Thyroid gland (tissue), 4 donors: ENCODE data around the gene SLC35A4. TPM values are rescaled to one million over a fixed set of nuclear protein-coding genes. Genes with fewer than 3 reads are reported as not detected.
"Not testable (repeated sequence)": the region's sequence is repeated elsewhere in the genome, so short reads cannot be mapped to it uniquely, and the experiment has no call there.

ENCODE experiments used
- DNase-seq, 2 donors: peaks; one replicate each; pipeline ENCODE4 v3.0.0-alpha.2; 2019
- H3K27ac ChIP-seq, 3 donors: fragments of 200-600 bp; sonication (generic); 1 replicate in 2 of 3; 2 replicates in 1 of 3; pipeline ENCODE4 v1.5.1; 2016 to 2019; ENCODE audit warnings: mild to moderate bottlenecking in 1 of 3, moderate library complexity in 1 of 3
- H3K27me3 ChIP-seq: fragments of 200-600 bp; sonication (generic); one replicate; pipeline ENCODE4 v1.5.1; 2019
- H3K36me3 ChIP-seq, 2 donors: fragments of 200-600 bp; sonication (generic); one replicate each; pipeline ENCODE4 v1.5.1; 2016 to 2019
- H3K4me1 ChIP-seq, 2 donors: fragments of 200-600 bp; sonication (generic); one replicate each; pipeline ENCODE4 v1.5.1; 2017 to 2019
- H3K4me3 ChIP-seq, 3 donors: fragments of 200-600 bp; sonication (generic); replicated peaks in 1 of 3; 1 replicate in 2 of 3; 2 replicates in 1 of 3; pipeline ENCODE4 v1.5.1; 2016; ENCODE audit warnings: mild to moderate bottlenecking in 1 of 3
- H3K9me3 ChIP-seq: fragments of 200-600 bp; sonication (generic); one replicate; pipeline ENCODE4 v1.5.1; 2017
- POLR2A ChIP-seq, 2 donors: fragments of 450-650 bp; IDR thresholded peaks; one replicate each; pipeline ENCODE4 v1.6.1; 2017; ENCODE audit warnings: antibody characterized with exemption in 2 of 2, mild to moderate bottlenecking in 2 of 2, moderate library complexity in 1 of 2
- WGBS, 2 donors: methylation state at CpG; one replicate each; pipeline ENCODE4 v1.1.5; 2017; 5-methylcytosine and 5-hydroxymethylcytosine counted together
- intact Hi-C: fragments of 100-400 bp; cut with DNase I; formaldehyde crosslinking; loops from one replicate; pipeline ENCODE4 v1.15.1; 2023
- total RNA-seq, 4 donors: library from RNA; depleted of rRNA; stranded (reverse); fragments of >200 nt; gene quantifications; one replicate each; pipeline ENCODE4 v1.2.3, GENCODE V29; 2016
- TF ChIP-seq, protein P1 (sequence below), 6 experiments: fragments of 200-600 bp in 3 of 6; fragments of 450-650 bp in 3 of 6; sonication (generic) in 3 of 6; IDR thresholded peaks; one replicate each; pipeline ENCODE4 v1.5.1; 2016 to 2019; ENCODE audit warnings: antibody characterized with exemption in 6 of 6, mild to moderate bottlenecking in 2 of 6, inconsistent platforms in 1 of 6, moderate library complexity in 1 of 6

SLC35A4 gene
- total RNA-seq, 4 donors from 2014 or later, result 64.2 to 114 (median 74.0) TPM

DNA sequence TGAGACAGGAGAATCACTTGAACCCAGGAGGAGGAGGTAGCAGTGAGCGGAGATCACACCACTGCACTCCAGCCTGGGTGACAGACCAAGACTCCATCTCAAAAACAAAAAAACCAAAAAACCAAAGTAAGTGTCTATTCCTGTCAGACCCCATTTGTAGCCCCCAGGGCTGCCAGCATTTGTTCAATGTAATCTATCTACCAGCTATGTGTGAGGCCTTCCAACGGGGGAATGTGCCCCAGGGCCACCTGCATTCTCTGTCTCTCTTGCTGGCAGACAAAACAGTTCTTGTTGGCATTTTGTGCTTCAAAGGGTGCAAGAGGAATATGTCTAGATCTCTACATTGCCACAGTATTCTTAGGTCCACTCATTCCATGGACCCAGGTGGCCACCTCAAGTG, 34.2 kb downstream of the SLC35A4 start:
- TF ChIP-seq POLR2A (IDR thresholded peaks at IDR 0.05), result no peak
- TF ChIP-seq, protein P1, sequence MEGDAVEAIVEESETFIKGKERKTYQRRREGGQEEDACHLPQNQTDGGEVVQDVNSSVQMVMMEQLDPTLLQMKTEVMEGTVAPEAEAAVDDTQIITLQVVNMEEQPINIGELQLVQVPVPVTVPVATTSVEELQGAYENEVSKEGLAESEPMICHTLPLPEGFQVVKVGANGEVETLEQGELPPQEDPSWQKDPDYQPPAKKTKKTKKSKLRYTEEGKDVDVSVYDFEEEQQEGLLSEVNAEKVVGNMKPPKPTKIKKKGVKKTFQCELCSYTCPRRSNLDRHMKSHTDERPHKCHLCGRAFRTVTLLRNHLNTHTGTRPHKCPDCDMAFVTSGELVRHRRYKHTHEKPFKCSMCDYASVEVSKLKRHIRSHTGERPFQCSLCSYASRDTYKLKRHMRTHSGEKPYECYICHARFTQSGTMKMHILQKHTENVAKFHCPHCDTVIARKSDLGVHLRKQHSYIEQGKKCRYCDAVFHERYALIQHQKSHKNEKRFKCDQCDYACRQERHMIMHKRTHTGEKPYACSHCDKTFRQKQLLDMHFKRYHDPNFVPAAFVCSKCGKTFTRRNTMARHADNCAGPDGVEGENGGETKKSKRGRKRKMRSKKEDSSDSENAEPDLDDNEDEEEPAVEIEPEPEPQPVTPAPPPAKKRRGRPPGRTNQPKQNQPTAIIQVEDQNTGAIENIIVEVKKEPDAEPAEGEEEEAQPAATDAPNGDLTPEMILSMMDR (IDR thresholded peaks at IDR 0.05), result no peak
- H3K4me1 ChIP-seq, result peaks cover 21 to 26% of the 10 kb centered on the region in 2 donors
- no peaks in the 10 kb centered on the region for H3K9me3 ChIP-seq
- intact Hi-C loops, result no loop called here
- H3K27ac ChIP-seq, result no peak overlapping the region
- H3K4me3 ChIP-seq, result no peak overlapping the region
- WGBS, 2 donors, result 65 to 81% methylated on average over 2 of the region's 2 CpGs
- DNase-seq, result no peak
- no peaks in the 10 kb centered on the region for H3K27me3 ChIP-seq
- no peaks in the 10 kb centered on the region for H3K36me3 ChIP-seq

DNA sequence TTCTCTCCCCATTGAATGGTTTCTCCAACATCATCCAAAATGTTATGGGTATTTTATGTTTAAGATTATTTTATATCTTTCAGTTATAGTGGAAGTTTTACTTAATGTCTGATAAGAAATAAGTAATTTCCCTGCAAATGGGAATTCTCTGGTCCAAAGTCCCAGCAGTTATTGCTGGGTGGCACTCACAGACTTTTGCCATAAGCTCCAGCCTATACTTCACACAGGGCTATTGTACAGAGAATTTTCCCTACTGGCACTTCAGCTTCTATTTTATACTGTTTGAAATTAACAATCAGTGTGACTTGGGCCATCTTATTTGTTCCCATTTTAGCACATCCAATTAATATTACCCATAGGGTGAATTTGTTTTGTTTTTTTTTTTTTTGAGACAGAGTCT, 35.5 kb downstream of the SLC35A4 start:
- Histone ChIP-seq H3K27ac (no peak overlapping the region), H3K9me3 (no peaks in the 10 kb centered on the region), H3K4me3 (no peak overlapping the region), H3K27me3 (no peaks in the 10 kb centered on the region), H3K36me3 (no peaks in the 10 kb centered on the region), H3K4me1 (peaks cover 20 to 21% of the 10 kb centered on the region in 2 donors)
- DNase-seq, result no peak
- intact Hi-C loops, result no loop called here
- no peak for TF ChIP-seq POLR2A (IDR thresholded peaks at IDR 0.05)
- TF ChIP-seq, protein P1 (IDR thresholded peaks at IDR 0.05), result no peak

DNA sequence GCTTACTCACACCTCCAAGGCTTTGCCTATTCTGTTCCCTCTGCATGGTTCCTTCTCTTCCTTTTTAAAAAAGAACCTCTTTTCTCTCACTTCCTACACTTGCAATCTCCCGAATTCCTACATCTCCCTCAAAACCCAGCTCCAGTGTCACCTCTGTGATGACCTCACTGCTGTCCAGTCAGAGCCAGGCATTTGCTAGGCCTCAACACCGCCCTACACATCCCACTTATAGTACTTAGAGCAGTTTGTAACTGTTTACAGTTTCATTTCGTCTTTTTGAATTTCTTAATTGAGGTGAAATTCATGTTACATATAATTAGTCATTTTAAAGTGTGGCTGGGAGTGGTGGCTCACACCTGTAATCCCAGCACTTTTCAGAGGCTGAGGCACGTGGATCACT, 37.5 kb downstream of the SLC35A4 start:
- DNase-seq, result no peak
- Histone ChIP-seq H3K27ac (no peak overlapping the region), H3K4me3 (no peak overlapping the region), H3K4me1 (peaks cover under 1 to 2% of the 10 kb centered on the region in 2 donors), H3K27me3 (no peaks in the 10 kb centered on the region), H3K9me3 (no peaks in the 10 kb centered on the region), H3K36me3 (no peaks in the 10 kb centered on the region)
- intact Hi-C loops, result no loop called here
- TF ChIP-seq, protein P1 (IDR thresholded peaks at IDR 0.05), result no peak
- TF ChIP-seq POLR2A (IDR thresholded peaks at IDR 0.05), result no peak
- 83 to 87% methylated on average over 4 of the region's 4 CpGs for WGBS, 2 donors

GRCh38 chr5:140603446-140603698, 38.7 kb downstream of the SLC35A4 start:
- H3K4me1 ChIP-seq, DNase-seq, H3K9me3 ChIP-seq, H3K36me3 ChIP-seq, H3K27ac ChIP-seq, H3K4me3 ChIP-seq, intact Hi-C loops, H3K27me3 ChIP-seq: not testable (repeated sequence)
- WGBS, 2 donors, result 93 to 94% methylated on average over 4 of the region's 4 CpGs

- Histone ChIP-seq H3K9me3 (no peaks in the 10 kb centered on the region), H3K36me3 (no peaks in the 10 kb centered on the region), H3K4me1 (no peaks in the 10 kb centered on the region), H3K27me3 (no peaks in the 10 kb centered on the region), H3K4me3 (no peak overlapping the region), H3K27ac (no peak overlapping the region)
- WGBS, 2 donors, result 92 to 94% methylated on average over 2 of the region's 2 CpGs
- no peak for DNase-seq
- TF ChIP-seq, protein P1 (IDR thresholded peaks at IDR 0.05), result no peak
- TF ChIP-seq POLR2A (IDR thresholded peaks at IDR 0.05), result no peak
- intact Hi-C loops, result no loop called here
Measured at GRCh38 chr5:140603734-140604133, 39.1 kb downstream of the SLC35A4 start.

DNA sequence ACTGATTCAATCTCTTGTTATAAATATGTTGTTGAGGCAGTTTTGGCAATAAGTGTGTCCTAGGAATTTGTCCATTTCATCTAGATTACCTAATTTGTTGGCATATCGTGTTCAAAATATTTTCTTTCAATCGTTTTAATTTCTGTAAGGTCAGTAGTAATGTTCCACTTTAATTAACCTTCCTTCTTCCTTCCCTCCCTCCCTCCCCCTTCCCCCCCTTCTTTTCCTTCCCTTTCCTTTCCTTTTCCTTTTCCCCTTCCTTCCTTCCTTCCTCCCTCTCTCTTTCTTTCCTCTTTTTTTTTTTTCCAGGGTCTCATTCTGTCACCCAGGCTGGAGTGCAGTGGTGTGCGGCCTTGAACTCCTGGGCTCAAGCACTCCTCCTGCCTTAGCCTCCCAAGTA, 41.3 kb downstream of the SLC35A4 start:
- H3K27me3 ChIP-seq, result no peaks in the 10 kb centered on the region
- H3K27ac ChIP-seq, result no peak overlapping the region
- intact Hi-C loops, result no loop called here
- DNase-seq, result no peak
- no peaks in the 10 kb centered on the region for H3K36me3 ChIP-seq
- no peaks in the 10 kb centered on the region for H3K9me3 ChIP-seq
- TF ChIP-seq POLR2A (IDR thresholded peaks at IDR 0.05), result no peak
- TF ChIP-seq, protein P1 (IDR thresholded peaks at IDR 0.05), result no peak
- H3K4me1 ChIP-seq, result peaks cover 0 to 4% of the 10 kb centered on the region in 2 donors
- WGBS, 2 donors, result 81 to 87% methylated on average over 3 of the region's 3 CpGs
- H3K4me3 ChIP-seq, result no peak overlapping the region
